Measurements from ENCODE around the gene ERC2.
A peak's percentile ranks its signal among the peaks of the same experiment; 100 is the strongest.

ERC2 gene

GRCh38 chr3:56253941-56254665, 214.2 kb downstream of the ERC2 start:
- DNase-seq (ENCODE audit: low spot score) = no peak

DNA sequence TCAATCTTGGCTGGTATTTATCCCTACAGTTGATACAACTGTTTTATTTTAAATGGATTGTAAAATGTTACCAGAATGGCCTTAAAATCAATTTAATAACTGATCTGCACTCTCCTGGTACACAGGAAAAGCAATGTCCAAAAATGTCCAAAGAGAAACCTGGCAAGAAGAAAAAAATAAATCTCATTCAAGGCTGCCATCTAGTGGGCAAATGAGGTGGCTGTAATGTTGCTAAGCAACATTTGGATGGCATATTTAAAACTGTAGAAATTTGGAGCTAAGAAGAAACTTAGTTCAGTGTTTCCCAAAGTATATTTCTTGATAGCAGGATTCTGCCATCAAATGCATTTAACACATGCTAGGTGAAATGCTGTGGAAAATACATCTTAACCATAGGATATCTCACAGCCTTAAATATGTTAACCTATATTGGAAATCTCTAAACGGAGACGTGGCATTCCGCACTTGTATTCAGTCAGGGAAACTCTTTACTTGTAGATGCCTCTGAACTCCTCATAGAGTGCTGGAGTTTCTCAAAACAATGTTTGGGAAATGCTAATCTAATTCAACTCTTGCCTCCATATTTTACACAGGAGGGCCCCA, 216.8 kb downstream of the ERC2 start:
- peak; percentile 51 for DNase-seq (ENCODE audit: low spot score)

DNA sequence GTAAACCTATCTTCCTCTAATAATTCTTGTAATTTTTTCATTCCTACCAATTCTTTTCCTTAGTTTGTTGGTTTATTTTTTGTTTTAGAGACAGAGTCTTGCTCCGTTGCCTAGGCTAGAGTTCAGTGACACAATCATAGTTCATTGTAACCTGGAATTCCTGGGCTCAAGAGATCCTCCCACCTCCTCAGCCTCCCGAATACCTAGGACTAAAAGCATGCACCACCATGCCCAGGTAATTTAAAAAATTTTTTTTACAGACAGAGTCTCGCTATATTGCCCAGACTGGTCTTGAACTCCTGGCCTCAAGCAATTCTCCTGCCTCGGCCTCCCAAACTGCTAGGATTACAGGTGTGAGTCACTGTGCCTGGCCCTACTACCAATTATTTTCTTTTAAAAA, 220.2 kb downstream of the ERC2 start:
- no peak for DNase-seq (ENCODE audit: low spot score)

GRCh38 chr3:56238299-56238698, 230.0 kb downstream of the ERC2 start:
- no peak for DNase-seq (ENCODE audit: low spot score)

- no peak for DNase-seq (ENCODE audit: low spot score)
Measured at GRCh38 chr3:56233742-56234141, 234.5 kb downstream of the ERC2 start.

GRCh38 chr3:56229311-56229710, 239.0 kb downstream of the ERC2 start:
- no peak for DNase-seq (ENCODE audit: low spot score)

GRCh38 chr3:56222866-56223265, 245.4 kb downstream of the ERC2 start:
- DNase-seq (ENCODE audit: low spot score) = no peak

DNA sequence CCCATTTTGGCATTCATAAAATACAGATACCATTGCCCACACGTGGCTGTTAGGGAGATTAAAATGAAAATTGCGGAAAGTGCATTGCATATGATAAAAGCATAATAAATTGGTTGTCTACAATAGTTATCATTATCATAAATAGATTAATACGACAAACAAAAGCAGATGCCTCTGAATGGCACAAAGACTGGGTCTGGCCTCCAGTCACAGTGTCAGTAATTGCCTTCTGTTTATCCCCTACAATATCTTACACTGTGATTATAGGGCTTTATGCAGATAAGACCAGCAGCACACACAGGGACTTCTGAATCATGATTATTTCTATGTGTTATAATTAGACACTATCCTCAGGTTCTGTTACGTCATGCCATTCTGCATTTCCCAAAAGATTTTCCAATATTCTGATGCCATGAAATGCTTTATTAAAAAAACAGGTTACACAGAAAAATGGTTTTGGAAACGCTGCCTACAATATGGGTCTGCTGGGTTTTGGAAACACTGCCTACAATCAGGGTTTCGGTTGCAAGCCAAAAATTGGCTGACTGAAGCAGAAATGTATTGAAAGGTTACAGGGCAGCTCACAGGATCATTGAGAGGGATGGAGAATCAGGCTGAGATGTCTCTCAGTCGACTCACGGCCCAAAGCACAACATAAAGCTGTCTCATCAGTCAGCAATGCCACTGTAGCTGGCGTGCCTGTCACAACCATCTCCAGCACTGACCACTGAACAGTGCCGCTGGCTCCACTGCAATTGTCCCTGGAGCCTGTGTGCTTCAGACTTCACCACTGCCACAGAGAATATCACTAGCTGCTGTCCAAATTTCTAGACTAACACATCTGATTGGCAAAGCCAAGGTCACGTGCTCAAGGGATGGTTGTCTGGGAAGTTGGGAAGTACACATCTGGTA, 248.1 kb downstream of the ERC2 start:
- no peak for DNase-seq (ENCODE audit: low spot score)

DNA sequence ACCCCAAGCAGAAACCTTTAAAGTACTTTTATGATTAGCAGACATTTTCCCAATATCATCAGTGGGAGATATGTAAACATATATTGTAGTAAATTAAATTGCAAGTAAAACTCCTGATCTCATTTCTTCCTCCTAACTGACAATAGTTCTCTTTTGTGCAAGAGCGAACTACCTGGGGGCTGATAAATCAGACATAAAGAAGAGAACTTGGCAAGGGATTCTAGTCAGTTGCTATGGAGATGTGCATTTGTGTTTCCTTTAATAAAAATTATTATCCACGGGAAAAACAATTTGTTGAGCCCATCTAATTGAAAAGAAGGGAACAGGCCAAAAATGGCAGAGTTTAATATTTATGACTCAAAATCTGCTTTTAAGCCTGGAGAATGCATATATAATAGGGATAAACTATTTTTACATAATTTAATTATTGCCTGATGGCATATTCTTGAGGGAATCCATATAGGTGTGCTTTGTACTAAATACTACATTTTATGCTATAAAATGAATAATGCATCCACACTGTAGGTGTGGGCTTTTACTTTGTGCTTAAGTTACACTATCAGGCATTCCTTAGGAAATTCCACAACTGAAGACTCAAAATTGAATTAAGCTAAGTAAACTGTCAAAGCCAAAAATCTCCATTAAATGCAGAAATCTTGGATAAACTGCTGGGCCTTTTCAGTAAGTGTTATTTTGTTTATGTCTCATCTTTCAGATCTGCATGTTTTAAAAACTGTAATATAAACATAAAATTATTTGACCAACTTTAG, 258.1 kb downstream of the ERC2 start:
- no peak for DNase-seq (ENCODE audit: low spot score)

- no peak for DNase-seq (ENCODE audit: low spot score)
Measured at GRCh38 chr3:56207922-56208321, 260.3 kb downstream of the ERC2 start.

GRCh38 chr3:56205406-56205805, 262.9 kb downstream of the ERC2 start:
- DNase-seq (ENCODE audit: low spot score) = no peak

- DNase-seq (ENCODE audit: low spot score) = no peak
Measured at GRCh38 chr3:56202997-56203396, 265.3 kb downstream of the ERC2 start.

- DNase-seq (ENCODE audit: low spot score) = no peak
Measured at GRCh38 chr3:56201407-56201806, 266.9 kb downstream of the ERC2 start.

GRCh38 chr3:56200251-56200650, 268.0 kb downstream of the ERC2 start:
- no peak for DNase-seq (ENCODE audit: low spot score)

- DNase-seq (ENCODE audit: low spot score) = no peak
Measured at GRCh38 chr3:56197991-56198390, 270.3 kb downstream of the ERC2 start.

DNA sequence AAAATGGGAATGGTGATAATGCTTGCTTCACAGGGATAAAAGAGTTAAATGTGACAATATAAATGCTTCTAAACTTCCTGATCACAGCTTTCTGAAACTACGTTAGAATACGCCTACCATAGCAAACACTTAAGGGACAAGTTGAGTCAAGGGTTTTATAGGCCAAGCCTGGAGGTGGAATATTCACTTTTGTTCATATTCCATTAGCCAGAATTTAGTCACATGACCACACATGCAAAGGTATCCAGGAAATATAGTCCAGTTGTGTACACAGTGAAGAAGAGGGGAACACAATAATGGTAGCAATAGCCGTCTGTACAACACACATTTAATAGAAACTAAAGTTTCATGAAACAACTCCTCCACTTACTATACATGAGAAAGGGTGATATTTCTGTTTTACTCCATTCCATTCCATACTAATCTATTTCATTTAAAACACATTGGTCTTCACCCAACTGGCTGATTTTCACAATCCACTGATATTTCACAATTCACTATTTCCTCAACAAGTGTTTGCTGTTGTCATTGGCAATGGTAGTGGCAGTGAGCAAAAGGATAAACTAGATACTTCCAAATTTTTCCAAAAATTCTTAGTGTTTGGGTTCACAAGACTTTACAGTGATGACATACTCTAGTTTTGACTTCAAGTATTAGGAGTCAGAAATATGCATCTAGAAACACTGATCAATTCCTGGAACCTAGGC, 270.9 kb downstream of the ERC2 start:
- no peak for DNase-seq (ENCODE audit: low spot score)

DNA sequence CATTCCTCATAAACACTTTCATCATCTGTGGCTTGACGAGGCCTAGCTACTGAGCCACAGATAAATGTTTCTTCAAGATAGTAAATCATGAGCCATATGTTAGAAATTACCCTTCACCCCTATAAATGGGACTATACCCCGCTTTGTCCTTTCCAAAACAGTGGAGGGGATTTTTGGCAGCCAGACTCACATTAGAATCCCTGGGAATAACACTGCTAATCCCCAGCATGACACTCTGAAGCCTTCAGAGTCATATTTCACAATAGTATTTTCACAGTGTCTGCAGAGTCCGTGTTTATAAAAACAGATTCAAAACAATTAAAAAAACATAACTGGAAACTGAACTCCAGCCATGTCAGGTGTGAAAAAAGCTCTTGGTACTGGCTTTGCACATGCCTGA, 271.6 kb downstream of the ERC2 start:
- no peak for DNase-seq (ENCODE audit: low spot score)

DNA sequence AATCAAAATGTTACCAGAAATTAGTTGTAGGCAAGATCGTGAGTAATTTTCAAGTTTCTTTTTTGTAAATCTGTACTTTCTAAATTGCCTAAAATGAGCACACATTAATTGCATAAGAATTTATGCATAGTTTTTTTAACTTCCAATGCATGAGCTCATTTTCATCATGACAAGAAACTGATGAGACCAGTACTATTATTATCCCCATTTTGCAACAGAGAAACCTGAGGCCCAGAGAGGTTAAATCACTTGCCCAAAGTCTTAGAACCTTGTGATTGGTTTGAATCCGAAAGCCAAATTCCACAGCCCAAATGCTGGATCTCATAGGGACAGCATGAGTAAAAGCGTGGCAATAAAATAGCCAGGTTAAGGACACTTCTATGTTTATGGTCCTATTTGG, 274.7 kb downstream of the ERC2 start:
- DNase-seq (ENCODE audit: low spot score) = no peak

- DNase-seq (ENCODE audit: low spot score) = no peak
Measured at GRCh38 chr3:56192001-56192400, 276.3 kb downstream of the ERC2 start.

- DNase-seq (ENCODE audit: low spot score) = no peak
Measured at GRCh38 chr3:56190771-56191305, 277.4 kb downstream of the ERC2 start.

DNA sequence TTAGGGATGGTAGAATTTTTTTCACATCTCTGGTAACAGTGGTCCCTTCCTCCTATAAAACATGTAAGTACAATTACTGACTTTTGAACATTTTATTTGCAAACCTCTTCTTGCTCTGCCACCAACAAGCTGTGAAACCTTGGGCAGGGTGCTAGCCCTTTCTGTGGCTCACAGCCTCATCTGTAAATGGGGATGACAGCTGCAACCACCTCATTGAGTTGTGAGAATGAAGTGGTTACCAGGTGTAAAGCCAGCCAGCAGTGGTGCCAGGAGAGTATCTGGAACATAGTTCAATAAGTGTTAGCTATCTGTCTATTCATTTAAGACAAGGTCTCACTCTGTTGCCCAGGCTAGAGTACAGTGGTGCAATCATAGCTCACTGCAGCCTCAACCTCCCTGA, 278.1 kb downstream of the ERC2 start:
- no peak for DNase-seq (ENCODE audit: low spot score)
